A549 (cell line): ENCODE measurements around the gene FHIP1A. TPM values are rescaled to one million over a fixed set of nuclear protein-coding genes. Genes with fewer than 3 reads are reported as not detected.

ENCODE experiments used
- ATAC-seq, 2 experiments: fragments of 200-7000 bp in 1 of 2; fragments of >200 bp in 1 of 2; cut with Nextera tagmentation in 1 of 2; cut with Tn5 transposase in 1 of 2; 3 replicates each; pipeline versions ENCODE4 v1.8.0 to v1.9.1; 2018 to 2020; ENCODE audit warnings: mild to moderate bottlenecking in 1 of 2, moderate library complexity in 1 of 2
- CTCF ChIA-PET: fragments of 300-600 bp; sonication (Branson Sonifier 250); formaldehyde crosslinking; extraction: SDS; loops from one replicate; lab custom pipeline; 2021; ENCODE audit warnings: antibody characterized with exemption, inconsistent platforms; lab: Yijun Ruan, JAX
- POLR2A ChIA-PET: fragments of 350-600 bp; formaldehyde crosslinking; extraction: SDS; loops from one replicate; lab custom pipeline; 2021; ENCODE audit warnings: antibody characterized with exemption, inconsistent platforms; lab: Yijun Ruan, JAX
- DNase-seq, 2 experiments: peaks; one replicate each; pipeline versions ENCODE4 v3.0.0 to v3.0.0-alpha.2; 2011 to 2016; ENCODE audit warnings: low read depth in 1 of 2, low spot score in 1 of 2
- FAIRE-seq: peaks from 2 replicates; lab custom pipeline; 2011; peaks lifted over from hg19 to GRCh38; lab: Jason Lieb, UNC
- H3K27ac ChIP-seq, 2 experiments: fragments of >200 bp; sonication (Bioruptor Twin); formaldehyde crosslinking; 3 replicates each; pipeline ENCODE4 v1.5.1; 2016 to 2017
- H3K4me1 ChIP-seq: fragments of >200 bp; sonication (Bioruptor Twin); formaldehyde crosslinking; 3 replicates; pipeline ENCODE4 v1.6.1; 2016
- H3K4me2 ChIP-seq: fragments of >200 bp; sonication (Bioruptor Twin); formaldehyde crosslinking; 3 replicates; pipeline ENCODE4 v1.6.1; 2016
- H3K4me3 ChIP-seq: fragments of >200 bp; sonication (Bioruptor Twin); formaldehyde crosslinking; 3 replicates; pipeline ENCODE4 v1.5.1; 2016
- H3K9me3 ChIP-seq: fragments of >200 bp; sonication (Bioruptor Twin); formaldehyde crosslinking; 3 replicates; pipeline ENCODE4 v1.6.1; 2016
- CBX2 ChIP-seq: fragments of 200-600 bp; sonication (generic); IDR thresholded peaks from 2 replicates; pipeline ENCODE4 v1.6.1; 2016; ENCODE audit warnings: low read depth, mild to moderate bottlenecking, borderline replicate concordance
- CEBPB ChIP-seq, 2 experiments: fragments of >200 bp in 1 of 2; sonication (Bioruptor Twin) in 1 of 2; formaldehyde crosslinking in 1 of 2; IDR thresholded peaks; 2 replicates each; pipeline ENCODE4 v1.6.1; 2012 to 2016
- CHD2 ChIP-seq: fragments of 150-350 bp; IDR thresholded peaks from 2 replicates; pipeline ENCODE4 v1.6.1; 2014; ENCODE audit warnings: low read length; ENCODE audit not compliant: partially characterized antibody
- CTCF ChIP-seq: fragments of >200 bp; sonication (Bioruptor Twin); formaldehyde crosslinking; IDR thresholded peaks from 3 replicates; pipeline ENCODE4 v1.5.1; 2016
- ELK1 ChIP-seq: fragments of 150-350 bp; IDR thresholded peaks from 2 replicates; pipeline ENCODE4 v1.6.1; 2014; ENCODE audit warnings: low read depth, mild to moderate bottlenecking, low read length
- ESRRA ChIP-seq: fragments of 150-350 bp; IDR thresholded peaks from 2 replicates; pipeline ENCODE4 v1.6.1; 2014; ENCODE audit warnings: mild to moderate bottlenecking, low read length, borderline replicate concordance
- HOXB13 ChIP-seq: fragments of 250-450 bp; sonication (Bioruptor Pico); IDR thresholded peaks from 2 replicates; pipeline ENCODE4 v1.5.0; 2020; ENCODE audit warnings: low read depth, mild to moderate bottlenecking, moderate library complexity
- HOXB5 ChIP-seq: fragments of 250-450 bp; sonication (Bioruptor Pico); IDR thresholded peaks from 2 replicates; pipeline ENCODE4 v1.5.0; 2020; ENCODE audit warnings: mild to moderate bottlenecking, moderate library complexity
- JUNB ChIP-seq: fragments of >200 bp; sonication (Bioruptor Twin); formaldehyde crosslinking; IDR thresholded peaks from 2 replicates; pipeline ENCODE4 v1.6.1; 2016
- KDM5A ChIP-seq: fragments of 200-600 bp; sonication (generic); IDR thresholded peaks from 2 replicates; pipeline ENCODE4 v1.6.1; 2016; ENCODE audit warnings: antibody characterized with exemption, mild to moderate bottlenecking
- MAFK ChIP-seq: fragments of 450-650 bp; IDR thresholded peaks from 2 replicates; pipeline ENCODE4 v1.6.1; 2014; ENCODE audit not compliant: partially characterized antibody
- PBX3 ChIP-seq: IDR thresholded peaks from 2 replicates; pipeline ENCODE4 v1.6.1; 2012
- REST ChIP-seq: fragments of 200-600 bp; sonication (generic); IDR thresholded peaks from 2 replicates; pipeline ENCODE4 v1.6.1; 2016; ENCODE audit warnings: antibody characterized with exemption, mild to moderate bottlenecking, moderate library complexity
- RFX5 ChIP-seq: fragments of 450-650 bp; IDR thresholded peaks from 2 replicates; pipeline ENCODE4 v1.7.1; 2014; ENCODE audit warnings: antibody characterized with exemption, mild to moderate bottlenecking, moderate library complexity
- SMC3 ChIP-seq: fragments of >200 bp; sonication (Bioruptor Twin); formaldehyde crosslinking; IDR thresholded peaks from 3 replicates; pipeline ENCODE4 v1.6.1; 2018; ENCODE audit warnings: inconsistent platforms
- ZFP36 ChIP-seq: fragments of 450-650 bp; IDR thresholded peaks from 2 replicates; pipeline ENCODE4 v1.6.1; 2014; ENCODE audit warnings: borderline replicate concordance; ENCODE audit not compliant: partially characterized antibody
- ZSCAN20 ChIP-seq: fragments of 250-450 bp; sonication (Bioruptor Pico); IDR thresholded peaks from 2 replicates; pipeline ENCODE4 v1.8.0; 2022; ENCODE audit warnings: mild to moderate bottlenecking, moderate library complexity
- WGBS: methylation state at CpG from one replicate; pipeline ENCODE4 v1.1.6; 2017; ENCODE audit errors: missing lambda C conversion rate; 5-methylcytosine and 5-hydroxymethylcytosine counted together
- polyA plus RNA-seq, 4 experiments: library from polyadenylated mRNA; depleted of rRNA in 3 of 4; stranded (reverse); fragments of >200 nt; fragmentation: RNase III in 1 of 4; extraction: RNeasy Plus Mini Kit Qiagen cat#74134 plus additional on column Dnase treatment in 1 of 4; gene quantifications; 2 replicates in 3 of 4; 3 replicates in 1 of 4; pipeline ENCODE4 v1.2.3, GENCODE V29; 2011 to 2017

Gene FHIP1A
- polyA plus RNA-seq, 2 of the 4 experiments (the other 2 are of a cell fraction) = 0.09 TPM

- POLR2A ChIA-PET = no interaction called here
- DNase-seq (no peak), ATAC-seq (no peak)
- CTCF ChIA-PET = no interaction called here
- no peaks in the 10 kb centered on the region for H3K4me1 ChIP-seq
- no peak overlapping the region for H3K4me2 ChIP-seq
- TF ChIP-seq KDM5A (no peak), MAFK (no peak), HOXB13 (CRISPR knock-in tag) (no peak), PBX3 (no peak), RFX5 (no peak), CEBPB (IDR thresholded peaks at IDR 0.05) (no peak), CHD2 (no peak), REST (no peak)
- TF ChIP-seq, all 56 proteins: peak for 0
- no peak overlapping the region for H3K27ac ChIP-seq
- no peaks in the 10 kb centered on the region for H3K9me3 ChIP-seq
- FAIRE-seq = no peak
- H3K4me3 ChIP-seq = no peak overlapping the region
- 18% methylated on average over 1 of the region's 1 CpG for WGBS
Observed at GRCh38 chr4:151455212-151455611, 46.2 kb downstream of the FHIP1A start.

GRCh38 chr4:151458148-151458547 is 49.2 kb downstream of the FHIP1A start:
- TF ChIP-seq CEBPB (IDR thresholded peaks at IDR 0.05) (no peak), JUNB (no peak), PBX3 (no peak), ZFP36 (no peak), ESRRA (no peak), ZSCAN20 (CRISPR knock-in tag) (no peak), ELK1 (no peak), HOXB5 (CRISPR knock-in tag) (no peak), SMC3 (no peak), CBX2 (no peak), CTCF (no peak)
- Histone ChIP-seq H3K9me3 (no peaks in the 10 kb centered on the region), H3K4me3 (no peak overlapping the region), H3K4me2 (no peak overlapping the region), H3K27ac (no peak overlapping the region), H3K4me1 (no peaks in the 10 kb centered on the region)
- CTCF ChIA-PET = no interaction called here
- no peak for FAIRE-seq
- no peak for ATAC-seq
- DNase-seq = no peak
- WGBS = 95% methylated on average over 1 of the region's 1 CpG
- POLR2A ChIA-PET = no interaction called here

Other genes with a start within 250 kb of the FHIP1A start
- gene PRSS48, start 132.0 kb upstream of the FHIP1A start, polyA plus RNA-seq (2011; rRNA removed) = not detected in 2 replicates
- gene PRSS48, start 132.0 kb upstream of the FHIP1A start, polyA plus RNA-seq (2017; fragmentation: RNase III; extraction: RNeasy Plus Mini Kit Qiagen cat#74134 plus additional on column Dnase treatment) = not detected in 3 replicates
- 22.9 and 23.1 TPM in 2 replicates for gene SH3D19, start 83.6 kb upstream of the FHIP1A start, polyA plus RNA-seq (2011; rRNA removed)
- gene SH3D19, start 83.6 kb upstream of the FHIP1A start, polyA plus RNA-seq (2017; fragmentation: RNase III; extraction: RNeasy Plus Mini Kit Qiagen cat#74134 plus additional on column Dnase treatment) = 14.0 to 16.2 TPM (median 15.3 TPM) in 3 replicates